Stimulated activated naive CD8-positive, alpha-beta T cell treated with anti-CD3 and anti-CD28 coated beads, Interleukin-15, Interleukin-2, amounts not matched to agents 100 U/mL and 50 U/mL, for 24 hours (primary cell): Measurements from ENCODE around the gene LGALS3BP.
"Not testable (repeated sequence)": the region's sequence is repeated elsewhere in the genome, so short reads cannot be mapped to it uniquely, and the experiment has no call there.

Experiments
- ATAC-seq: fragments of 150-1000 bp; cut with Tn5 transposase; one replicate; pipeline ENCODE4 v1.10.0; 2021
- DNase-seq: peaks from one replicate; pipeline ENCODE4 v3.0.0; 2021

Gene LGALS3BP

GRCh38 chr17:78962984-78963348 is 16.8 kb downstream of the LGALS3BP start:
- DNase-seq, ATAC-seq: not testable (repeated sequence)

- ATAC-seq (no peak), DNase-seq (no peak)
These were observed 17.3 kb downstream of the LGALS3BP start for GRCh38 chr17:78962345-78962983.

GRCh38 chr17:78961571-78961970 is 18.2 kb downstream of the LGALS3BP start:
- DNase-seq: no peak

GRCh38 chr17:78960928-78961327 is 18.8 kb downstream of the LGALS3BP start:
- no peak for DNase-seq
- ATAC-seq: no peak

More at GRCh38 chr17:78961571-78961970, 18.2 kb downstream of the LGALS3BP start:
- no peak for ATAC-seq

- ATAC-seq: no peak
- DNase-seq: no peak
These were observed 19.9 kb downstream of the LGALS3BP start for GRCh38 chr17:78959803-78960202.

GRCh38 chr17:78958641-78959127 is 21.0 kb downstream of the LGALS3BP start:
- DNase-seq: no peak
- ATAC-seq: no peak

- ATAC-seq (no peak), DNase-seq (no peak)
These were observed 22.6 kb downstream of the LGALS3BP start for GRCh38 chr17:78957128-78957527.

- DNase-seq (no peak), ATAC-seq (no peak)
These were observed 23.5 kb downstream of the LGALS3BP start for GRCh38 chr17:78956254-78956653.

GRCh38 chr17:78954684-78955083 is 25.0 kb downstream of the LGALS3BP start:
- DNase-seq: no peak
- peak; percentile 39 for ATAC-seq

GRCh38 chr17:78953356-78954350 is 26.1 kb downstream of the LGALS3BP start:
- no peak for ATAC-seq

GRCh38 chr17:78952706-78953105 is 27.0 kb downstream of the LGALS3BP start:
- DNase-seq (no peak), ATAC-seq (no peak)

More at GRCh38 chr17:78953356-78954350, 26.1 kb downstream of the LGALS3BP start:
- DNase-seq: no peak

GRCh38 chr17:78951967-78952551 is 27.7 kb downstream of the LGALS3BP start:
- DNase-seq: no peak
- ATAC-seq: no peak

- DNase-seq (no peak), ATAC-seq (no peak)
These were observed 28.9 kb downstream of the LGALS3BP start for GRCh38 chr17:78950870-78951269.

GRCh38 chr17:78947235-78948149 is 32.2 kb downstream of the LGALS3BP start:
- DNase-seq: no peak
- no peak for ATAC-seq

GRCh38 chr17:78946631-78947030 is 33.1 kb downstream of the LGALS3BP start:
- no peak for DNase-seq

GRCh38 chr17:78946131-78946530 is 33.6 kb downstream of the LGALS3BP start:
- no peak for ATAC-seq
- no peak for DNase-seq

More at GRCh38 chr17:78946631-78947030, 33.1 kb downstream of the LGALS3BP start:
- ATAC-seq: no peak

- ATAC-seq, DNase-seq: not testable (repeated sequence)
These were observed 34.3 kb downstream of the LGALS3BP start for GRCh38 chr17:78945455-78945854.

GRCh38 chr17:78944956-78945355 is 34.8 kb downstream of the LGALS3BP start:
- no peak for DNase-seq
- no peak for ATAC-seq

- no peak for DNase-seq
- ATAC-seq: no peak
These were observed 35.7 kb downstream of the LGALS3BP start for GRCh38 chr17:78944026-78944425.

GRCh38 chr17:78940708-78941107 is 39.0 kb downstream of the LGALS3BP start:
- DNase-seq: no peak
- ATAC-seq: no peak

- DNase-seq (no peak), ATAC-seq (no peak)
These were observed 39.5 kb downstream of the LGALS3BP start for GRCh38 chr17:78940258-78940657.
